ENCODE measurements around the gene SPCS2.

SPCS2 gene

DNA sequence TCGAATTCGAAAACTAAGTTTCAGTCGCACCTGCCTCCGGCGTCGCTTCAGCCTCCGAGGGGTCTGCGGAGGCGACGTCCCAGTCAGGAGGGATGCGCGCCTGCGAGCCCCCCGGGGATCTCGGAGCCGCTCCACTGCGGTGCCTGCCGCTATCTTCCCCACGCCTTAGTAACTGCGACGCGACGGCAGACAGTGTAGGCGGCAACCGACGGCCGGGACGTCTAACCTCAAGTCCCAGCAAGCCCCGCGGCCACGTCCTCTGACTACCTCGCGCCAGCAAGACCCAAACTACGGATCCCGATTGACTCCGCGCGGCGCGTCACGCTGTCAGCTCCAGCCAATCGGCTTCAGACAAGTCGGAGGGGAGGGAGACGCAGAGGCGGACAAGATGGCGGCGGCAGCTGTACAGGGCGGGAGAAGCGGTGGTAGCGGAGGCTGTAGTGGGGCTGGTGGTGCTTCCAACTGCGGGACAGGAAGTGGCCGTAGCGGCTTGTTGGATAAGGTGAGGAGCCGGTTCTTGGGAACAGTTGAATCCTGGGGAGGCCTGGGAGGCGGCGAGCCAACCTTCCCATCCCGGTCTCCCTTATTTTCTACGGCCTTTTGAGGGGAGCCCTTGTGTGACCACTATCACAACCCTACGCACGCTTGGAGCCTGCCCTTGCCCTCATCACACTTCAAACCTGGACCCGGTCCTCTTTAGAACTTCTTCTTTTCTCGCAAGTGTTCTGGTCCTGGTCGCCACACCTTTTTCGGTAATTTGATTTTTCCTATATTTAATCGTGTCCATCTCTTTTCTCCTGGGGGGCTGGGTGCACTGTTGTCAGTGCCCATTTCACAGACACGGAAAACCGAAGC lies at the start of gene SPCS2, which contains the start of gene XRRA1:
Gene SPCS2, plus strand, starts transcription at position 369 of the 855 bp plus-strand sequence. Its CDS starts 20 bp downstream, at position 389.
Gene XRRA1, minus strand, starts transcription at position 194 of the 855 bp plus-strand sequence. CDS start 8,213 bp downstream, outside the sequence.
- DNase-seq = peak; percentile 99

DNA sequence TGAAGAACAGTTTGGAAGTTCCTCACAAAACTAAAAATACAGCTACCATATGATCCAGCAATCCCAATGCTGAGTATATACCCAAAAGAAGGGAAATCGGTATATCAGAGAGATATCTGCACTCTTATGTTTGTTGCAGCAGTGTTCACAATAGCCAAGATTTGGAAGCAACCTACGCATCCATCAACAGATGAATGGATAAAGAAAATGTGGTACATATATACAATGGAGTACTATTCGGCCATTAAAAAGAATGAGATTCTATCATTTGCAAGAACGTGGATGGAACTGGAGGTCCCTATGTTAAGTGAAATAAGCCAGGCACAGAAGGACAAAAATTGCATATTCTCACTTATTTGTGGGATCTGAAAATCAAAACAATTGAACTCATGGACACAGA lies 46.7 kb upstream of the SPCS2 start:
- DNase-seq = no peak

DNA sequence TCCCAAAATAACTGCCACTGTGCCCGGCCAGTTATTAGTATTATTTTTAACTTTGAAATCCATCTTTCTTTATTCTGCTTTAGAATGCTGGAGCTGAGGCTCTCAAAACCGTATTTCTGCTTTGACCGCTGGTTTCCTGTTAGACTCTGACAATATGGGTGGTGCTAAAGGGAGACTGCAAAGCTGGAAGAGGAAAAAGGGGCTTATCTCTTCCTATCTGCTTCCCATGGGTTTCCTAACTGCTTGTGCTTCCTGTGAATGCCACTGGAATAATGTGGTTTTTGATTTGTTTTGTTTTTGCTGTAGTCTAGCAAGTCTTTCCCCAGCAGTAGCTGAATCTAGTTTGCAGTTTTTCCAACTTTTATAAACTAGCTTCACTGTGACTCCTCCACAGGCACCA lies 43.7 kb upstream of the SPCS2 start:
- DNase-seq = no peak

DNA sequence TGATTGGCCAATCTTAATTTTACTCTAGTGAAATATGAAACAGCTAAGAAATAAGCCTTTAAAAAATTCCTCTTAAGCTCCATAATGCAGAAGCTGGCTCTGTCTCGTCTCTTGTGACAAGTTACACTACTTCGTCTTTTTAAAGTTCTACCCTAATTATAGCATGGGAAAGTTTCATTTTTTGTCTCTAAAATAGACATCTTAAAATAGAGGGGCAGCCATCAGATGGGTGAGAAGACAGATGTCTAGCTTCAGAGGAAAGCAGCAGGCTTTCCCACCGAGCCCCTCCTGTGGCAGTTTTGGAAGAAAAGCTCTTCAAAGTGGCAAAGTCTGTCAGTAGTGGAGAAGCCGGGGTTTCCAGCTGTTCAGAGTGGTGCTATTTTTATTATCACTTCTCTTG lies 39.7 kb upstream of the SPCS2 start:
- DNase-seq = no peak

DNA sequence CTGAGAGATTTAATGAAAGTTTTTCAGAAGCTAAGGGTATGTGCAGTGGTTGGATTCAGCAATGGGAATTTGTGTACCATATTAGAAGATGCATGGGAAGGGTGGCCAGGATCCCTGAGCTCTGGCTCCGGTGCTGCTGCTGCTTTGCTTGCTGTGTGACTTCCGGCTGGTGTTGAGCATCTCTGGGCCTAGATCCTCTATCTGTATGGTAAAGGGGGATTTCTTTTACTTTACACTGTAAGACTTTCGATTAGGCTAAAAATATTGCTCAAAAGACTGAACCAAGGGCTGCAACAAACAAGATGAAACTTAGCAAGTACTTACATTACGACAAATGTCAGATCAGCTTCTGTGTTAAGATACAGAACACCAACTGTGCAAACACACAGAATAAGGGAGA lies 39.3 kb upstream of the SPCS2 start:
- no peak for DNase-seq

DNA sequence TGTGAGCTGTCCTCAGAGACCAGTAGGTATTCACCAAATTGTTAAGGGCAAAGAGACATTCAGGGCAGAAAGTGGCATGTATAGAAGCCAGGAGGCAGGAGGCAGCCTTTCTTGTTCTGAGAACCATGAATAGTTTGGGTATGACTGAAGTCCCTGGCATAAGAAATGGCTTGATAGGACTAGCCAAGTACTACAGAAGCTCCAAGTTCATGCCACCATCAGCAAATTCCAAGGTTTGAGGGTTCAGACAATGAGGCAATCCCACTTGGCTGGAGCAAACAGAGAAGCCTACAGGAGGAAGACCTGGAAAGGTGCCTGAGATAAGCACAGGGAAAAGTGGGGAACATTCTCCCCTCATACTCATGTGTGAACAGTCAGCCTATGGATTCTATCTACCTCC lies 25.9 kb upstream of the SPCS2 start:
- DNase-seq = no peak

DNA sequence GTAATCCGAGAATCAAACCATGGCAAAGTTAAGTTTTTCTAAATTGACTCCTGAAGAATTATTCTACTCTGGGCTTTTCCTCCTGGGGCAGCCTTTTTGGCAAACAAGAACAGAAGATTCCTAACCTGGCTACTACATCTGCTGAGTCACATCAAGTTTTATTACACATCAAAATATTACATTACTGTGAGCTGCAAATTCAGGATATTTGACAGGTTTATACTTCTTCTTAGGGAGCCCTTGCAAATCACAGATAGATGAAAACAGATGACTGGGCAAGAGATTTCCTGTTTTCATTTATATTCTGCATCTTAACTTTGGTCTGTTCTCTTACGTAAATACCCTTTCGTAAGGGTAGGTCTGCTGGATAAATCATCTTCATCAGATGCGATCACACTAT lies 23.8 kb upstream of the SPCS2 start:
- no peak for DNase-seq

DNA sequence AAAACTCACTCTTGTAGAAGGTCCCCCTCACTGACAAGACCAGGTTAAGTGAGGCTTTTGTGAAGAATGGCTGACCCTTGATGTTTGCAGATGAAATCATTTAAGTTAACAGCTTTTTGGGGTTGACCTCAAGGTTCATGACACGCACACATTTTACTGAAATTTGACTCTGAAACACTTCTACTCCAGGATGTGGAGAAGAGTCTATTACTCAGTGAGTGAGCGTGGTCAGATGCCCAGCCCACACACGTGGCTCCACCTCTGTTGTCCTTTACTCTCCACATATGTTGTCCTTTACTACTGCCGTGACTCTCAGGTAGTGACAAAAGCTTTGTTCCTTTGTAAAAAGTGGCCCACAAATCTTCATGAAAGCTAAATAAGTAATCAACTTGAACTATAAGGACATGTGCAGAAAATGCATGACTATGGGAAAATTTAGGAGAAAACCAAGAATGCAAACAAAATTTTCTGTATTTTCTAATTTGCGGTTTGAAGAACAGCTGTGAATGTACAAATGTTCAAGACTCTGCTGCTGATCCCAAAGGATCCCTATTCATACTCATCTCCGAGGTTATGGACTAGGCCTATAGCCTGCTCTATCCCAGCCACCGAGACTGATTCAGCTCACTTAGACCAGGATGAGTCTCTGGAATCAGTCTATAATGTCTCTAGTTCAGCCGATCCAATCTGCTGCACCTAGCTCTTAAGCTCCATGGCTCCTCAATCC lies 22.6 kb upstream of the SPCS2 start:
- DNase-seq = no peak

DNA sequence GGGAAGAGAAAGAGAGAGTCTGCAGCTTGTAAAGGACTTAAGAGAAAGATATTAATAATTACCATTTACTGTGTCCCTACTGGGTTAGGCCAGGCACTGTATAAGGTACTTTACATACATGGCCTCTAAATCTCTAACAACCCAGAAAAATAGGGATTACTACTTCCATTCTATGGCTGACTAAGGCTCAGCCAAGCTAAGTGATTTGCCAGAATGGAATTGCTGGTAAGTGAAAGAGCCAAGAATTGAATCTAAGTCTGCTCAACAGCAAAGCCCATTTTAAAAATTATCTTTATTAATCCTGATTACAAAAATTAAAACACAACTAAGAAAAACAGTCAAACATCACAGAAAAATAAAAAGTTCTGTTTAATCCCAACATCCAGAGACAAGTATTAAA lies 21.6 kb upstream of the SPCS2 start:
- no peak for DNase-seq

DNA sequence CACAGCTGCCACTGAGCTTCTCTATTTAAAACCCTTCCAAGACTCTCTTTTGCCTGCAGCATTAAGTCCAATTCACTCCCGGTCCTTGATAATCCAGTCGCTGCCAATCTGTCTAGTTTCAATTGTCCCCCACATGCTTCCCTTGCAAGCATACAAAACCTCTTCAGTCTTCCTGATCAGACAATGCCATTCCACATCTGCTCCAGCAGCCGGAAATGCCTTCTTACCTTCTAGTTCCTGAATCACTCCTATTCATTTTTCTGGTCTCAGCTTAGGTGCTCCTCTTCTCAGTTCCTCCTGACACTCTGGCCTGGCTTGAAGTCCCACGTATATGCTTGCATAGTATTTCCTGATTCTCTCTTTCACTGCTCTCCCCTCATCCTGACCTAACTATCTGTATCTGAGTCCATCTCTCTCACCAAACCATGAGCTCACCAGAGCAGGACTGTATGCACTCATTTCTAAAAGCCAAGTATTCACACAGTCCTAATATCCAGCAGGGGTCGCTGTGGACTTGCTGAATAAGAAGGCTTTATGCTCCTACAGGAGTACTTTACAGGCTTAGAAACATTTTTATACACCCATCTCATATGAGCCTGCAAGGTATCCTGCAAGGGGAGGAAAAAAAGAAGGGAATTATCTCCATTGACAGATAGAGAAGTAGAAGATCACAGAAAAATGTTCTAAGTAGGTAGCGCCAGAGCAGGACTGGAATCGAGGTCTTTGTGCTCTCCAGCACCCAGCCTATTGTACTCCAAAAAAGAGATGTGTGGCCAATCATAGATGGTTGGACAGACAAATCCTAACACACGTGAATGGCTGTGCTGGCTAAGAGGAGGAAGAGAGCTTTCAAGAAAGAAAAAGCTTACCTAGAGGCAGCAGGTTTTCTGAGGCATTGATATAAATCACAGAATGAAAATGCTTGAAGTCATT lies 19.4 kb upstream of the SPCS2 start:
- DNase-seq = peak; percentile 62

DNA sequence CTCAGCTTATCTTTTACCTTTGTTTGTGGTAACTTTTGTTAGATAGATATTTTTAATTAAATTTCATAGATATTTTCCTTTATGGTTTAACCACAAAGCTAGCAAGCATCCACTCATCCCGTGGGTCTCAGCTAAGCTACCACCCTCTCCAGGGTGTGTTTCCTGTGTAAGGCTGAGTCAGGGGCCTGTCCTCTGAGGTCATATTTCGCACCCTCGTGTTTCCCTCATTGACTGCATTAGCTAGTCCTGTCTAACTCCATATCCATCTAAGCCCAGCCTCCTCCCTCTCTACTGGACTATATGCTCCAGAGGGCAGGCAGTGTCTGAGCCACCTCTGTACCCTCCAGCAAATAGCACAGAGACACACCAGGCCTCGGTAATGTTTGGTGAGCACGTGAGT lies 16.9 kb upstream of the SPCS2 start:
- no peak for DNase-seq

DNA sequence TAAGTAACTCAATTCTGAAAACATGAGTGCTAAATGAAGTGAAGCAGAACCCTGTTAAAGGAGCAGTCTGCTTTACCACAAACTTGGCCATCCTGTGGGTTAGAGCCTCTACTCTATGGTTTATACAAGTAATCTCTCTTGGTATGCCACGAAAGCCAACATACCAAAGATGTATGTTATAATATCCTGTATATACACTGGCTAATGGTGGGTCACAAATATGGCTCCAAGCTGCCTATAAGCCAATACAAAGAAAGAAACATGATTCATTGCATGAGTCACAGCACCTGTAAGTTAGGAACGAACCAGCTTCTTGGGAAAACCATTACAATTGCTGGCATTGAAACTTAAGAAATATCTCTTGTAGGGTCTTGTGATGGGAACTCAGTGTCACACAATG lies 16.3 kb upstream of the SPCS2 start:
- DNase-seq = no peak

DNA sequence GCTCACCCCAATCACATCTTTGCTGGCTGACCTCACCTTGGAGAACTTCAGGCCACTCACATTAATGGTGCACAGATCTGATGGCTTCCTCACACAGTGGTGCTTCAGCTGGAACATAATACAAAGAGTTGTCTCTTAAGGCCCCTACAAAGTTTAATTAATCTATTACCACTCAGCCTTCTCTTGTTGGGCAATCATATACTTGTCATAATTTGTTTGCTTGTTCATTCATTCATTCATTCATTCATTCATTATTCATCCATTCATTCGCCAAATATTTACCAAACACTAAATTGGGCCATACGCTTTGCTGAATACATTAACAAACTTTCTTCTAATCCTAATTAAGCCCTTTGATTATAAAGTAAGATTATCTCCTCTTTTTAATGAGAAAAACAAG lies 15.3 kb upstream of the SPCS2 start:
- DNase-seq = no peak

DNA sequence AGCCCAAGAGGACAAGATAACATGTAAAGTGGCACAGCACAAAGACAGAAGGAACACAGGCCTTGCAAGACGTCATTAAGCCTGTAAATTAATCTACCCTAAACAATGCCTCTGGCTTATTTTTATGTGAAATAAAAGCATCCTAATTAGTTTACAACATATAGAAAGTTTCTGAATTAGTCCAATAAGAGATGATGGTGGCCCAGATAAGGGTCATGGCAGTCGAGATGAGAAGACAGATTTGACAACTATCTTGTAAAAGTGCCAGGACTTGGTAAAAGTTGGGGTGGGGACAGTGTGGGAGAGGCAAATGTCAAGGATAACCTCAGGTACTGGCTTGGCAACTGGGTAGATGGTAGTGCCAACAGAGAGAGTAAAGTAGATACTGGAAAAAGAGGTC lies 13.8 kb upstream of the SPCS2 start:
- no peak for DNase-seq

DNA sequence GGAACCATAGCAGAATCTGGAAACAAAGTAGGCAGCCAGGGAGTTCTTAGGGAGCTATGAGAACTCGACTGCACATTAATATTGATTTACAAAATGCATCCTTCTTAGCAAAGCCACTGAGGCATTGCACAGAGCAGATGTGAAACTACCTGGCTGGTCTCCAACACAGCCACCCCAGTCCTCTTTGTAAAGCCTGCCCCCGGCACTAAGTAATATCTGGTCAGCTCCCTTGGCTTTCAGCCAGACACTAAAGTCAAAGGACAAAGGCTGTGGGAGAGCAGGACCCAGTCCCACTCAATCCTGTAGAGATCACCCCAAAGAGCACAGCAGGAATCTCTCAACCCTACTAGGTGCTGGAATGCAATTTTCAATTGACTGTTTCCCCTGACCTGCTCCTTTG lies 13.0 kb upstream of the SPCS2 start:
- DNase-seq = no peak

DNA sequence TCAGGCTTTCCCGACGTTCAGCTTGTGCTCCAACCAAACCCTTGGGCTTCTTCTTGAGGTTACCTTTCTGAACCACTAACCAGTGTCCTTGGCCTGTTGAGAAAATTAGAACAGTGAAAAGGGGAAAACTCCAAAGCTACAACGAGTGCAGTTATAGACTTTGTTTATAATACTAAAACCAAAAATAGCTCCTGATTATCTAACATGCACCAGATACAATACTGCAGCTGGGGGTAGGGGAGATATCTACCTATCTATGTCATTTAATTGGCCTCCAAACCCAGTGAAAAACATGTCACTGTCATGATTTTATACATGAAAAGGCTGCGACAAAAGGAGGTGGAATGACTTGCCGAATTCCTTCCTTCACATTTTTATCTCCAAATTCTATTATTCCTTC lies 12.1 kb upstream of the SPCS2 start:
- DNase-seq = no peak

DNA sequence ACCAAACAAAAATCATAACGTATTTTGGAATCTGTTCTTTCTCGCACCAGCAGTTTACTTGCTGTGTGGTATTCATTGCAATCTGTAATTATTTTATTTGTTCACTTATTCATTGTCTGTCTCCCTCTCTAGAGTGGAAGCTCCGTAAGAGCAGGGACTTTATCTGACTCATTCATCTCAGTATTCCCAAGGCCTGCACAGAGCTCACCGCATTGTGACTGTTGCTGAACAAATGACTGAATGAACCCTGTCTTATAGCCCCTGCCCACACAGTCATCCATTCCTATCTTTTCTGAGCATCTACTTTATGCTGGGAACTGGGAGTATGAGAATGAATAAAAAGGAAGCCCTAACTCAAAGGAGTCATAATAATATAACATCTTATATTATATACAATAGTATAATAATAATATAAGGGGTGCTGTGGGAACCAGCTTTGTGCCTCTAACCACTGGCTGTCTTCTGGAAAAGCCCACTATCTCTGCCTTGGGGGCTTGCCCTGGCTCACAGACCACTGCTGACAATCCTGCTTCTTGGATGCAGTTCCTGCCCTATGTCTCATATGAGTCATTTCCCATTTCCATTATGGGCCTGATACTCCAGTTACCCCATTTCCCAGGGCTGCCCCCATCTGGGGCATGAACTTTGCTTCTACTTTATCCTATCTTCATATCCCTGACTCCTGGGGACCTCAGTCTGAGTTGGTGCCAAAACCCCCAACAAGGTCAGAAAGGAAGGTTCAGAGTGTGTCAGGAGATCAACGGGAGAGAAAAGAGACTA lies 11.2 kb upstream of the SPCS2 start:
- DNase-seq = no peak

DNA sequence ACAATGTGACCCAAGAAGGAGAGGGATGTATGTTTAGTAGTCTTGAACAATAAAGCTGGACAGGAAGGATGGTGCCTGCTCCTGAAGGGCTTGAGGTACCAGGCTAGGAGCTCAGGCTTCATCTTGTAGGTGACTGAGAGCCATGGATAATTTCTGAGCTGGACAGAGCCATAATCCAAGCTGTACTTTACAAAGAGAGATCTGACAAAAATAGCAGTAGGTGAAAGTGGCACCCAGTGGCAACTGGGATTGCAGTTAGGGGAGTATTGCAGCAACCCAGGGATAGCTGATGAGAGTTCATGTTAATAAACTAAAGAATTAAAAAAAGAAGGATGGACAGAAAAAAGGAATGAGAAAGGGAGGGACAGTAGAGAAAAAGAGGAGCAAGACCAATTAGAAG lies 7.6 kb upstream of the SPCS2 start:
- no peak for DNase-seq

DNA sequence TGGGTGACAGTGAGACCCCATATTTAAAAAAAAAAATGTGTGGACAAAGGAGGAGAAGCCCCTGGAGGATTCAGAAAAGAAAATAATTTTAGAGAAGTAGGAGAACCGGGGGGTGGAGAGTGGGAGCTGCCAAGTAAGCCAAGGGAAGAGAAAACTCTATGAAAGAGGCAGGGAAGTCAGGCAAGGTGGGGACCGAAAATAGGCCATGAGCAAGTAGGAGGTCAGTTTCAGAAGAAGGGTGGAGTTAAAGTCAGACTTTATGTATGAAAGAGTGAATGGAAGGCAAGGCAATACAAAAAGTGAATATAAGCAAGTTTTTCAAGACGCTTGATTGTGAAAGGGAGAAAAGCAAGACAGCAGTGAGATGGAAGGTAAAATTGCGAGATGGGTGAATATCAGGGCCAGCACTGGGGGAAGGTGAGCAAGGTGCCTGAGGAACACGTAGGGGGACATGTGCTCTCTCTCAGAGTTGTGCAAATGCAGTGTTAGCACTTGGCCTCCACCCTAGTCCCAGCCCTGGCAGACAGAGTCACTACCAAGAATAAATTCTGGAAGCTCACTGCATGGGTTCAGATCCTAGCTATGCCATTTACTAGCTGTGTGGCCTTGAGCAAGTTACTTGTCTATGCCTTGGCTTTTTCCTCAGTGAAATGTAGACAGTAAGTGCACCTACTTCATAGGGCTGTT lies 6.8 kb upstream of the SPCS2 start:
- DNase-seq = no peak

DNA sequence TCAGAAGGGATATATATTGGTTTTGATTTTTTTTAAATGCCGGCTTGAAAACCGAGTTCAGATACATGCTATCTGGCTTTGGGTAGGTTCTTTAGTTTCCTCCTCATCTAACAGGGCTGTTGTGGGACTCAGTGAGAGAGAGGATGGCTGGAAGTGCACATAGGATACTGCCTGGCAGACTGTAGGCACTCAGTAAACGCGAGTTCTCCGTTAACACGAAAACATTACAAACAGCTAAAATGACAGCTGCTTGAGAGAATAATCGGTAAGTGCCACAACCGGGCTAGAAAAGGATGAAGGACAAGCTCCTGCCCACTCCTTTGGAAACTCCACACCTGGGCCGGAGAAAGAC lies 544 bp upstream of the SPCS2 start:
- DNase-seq = no peak

DNA sequence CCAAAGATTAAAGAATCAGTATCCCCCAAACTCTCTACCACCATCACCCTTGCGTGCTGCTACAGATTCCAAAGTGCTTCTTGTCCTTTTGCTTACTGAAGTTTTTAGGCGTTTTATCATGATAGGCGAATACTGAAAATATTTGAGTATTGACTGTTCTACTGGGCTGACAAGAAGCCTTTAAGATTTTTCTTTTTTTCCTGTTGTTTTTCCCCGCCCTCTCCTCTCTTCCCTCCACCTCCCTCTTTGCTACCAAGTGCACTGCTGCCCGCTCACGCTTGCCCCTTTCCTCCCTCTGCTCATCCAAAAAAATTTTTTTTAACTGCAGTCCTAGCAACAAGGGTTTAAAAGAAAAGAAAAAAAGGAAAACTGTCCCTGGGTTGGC lies 679 bp downstream of the SPCS2 start:
- no peak for DNase-seq

Measured in SHP77 treated with DMSO at 0.1 percent for 48 hours (cell line).